GM18498 (cell line): ENCODE data around the gene MT1E.

Experiments
- ATAC-seq: cut with Tn5 transposase; IDR thresholded peaks from one replicate; pipeline ENCODE4 v1.9.1; 2021; ENCODE audit warnings: mild to moderate bottlenecking, moderate library complexity; ENCODE audit not compliant: unreplicated experiment

The MT1E gene

DNA sequence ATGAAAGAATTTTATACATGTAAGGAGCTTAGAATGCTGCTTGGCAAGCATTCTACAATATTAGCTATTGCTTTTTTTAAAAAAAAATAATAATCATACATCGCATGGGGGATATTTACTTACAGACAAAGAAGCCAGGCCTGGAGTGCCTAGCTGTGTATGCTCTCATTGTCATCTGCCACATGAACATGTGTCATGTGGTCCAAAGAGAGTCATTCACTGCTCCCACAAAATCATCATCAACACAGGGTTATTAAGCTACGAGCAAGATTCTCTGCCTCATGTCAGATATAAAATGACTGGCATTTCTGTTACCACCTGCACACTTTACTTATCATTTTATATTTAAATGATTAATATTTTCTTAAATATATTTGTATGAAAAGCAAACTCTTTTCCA, 1.9 kb upstream of the MT1E start:
- no peak for ATAC-seq

DNA sequence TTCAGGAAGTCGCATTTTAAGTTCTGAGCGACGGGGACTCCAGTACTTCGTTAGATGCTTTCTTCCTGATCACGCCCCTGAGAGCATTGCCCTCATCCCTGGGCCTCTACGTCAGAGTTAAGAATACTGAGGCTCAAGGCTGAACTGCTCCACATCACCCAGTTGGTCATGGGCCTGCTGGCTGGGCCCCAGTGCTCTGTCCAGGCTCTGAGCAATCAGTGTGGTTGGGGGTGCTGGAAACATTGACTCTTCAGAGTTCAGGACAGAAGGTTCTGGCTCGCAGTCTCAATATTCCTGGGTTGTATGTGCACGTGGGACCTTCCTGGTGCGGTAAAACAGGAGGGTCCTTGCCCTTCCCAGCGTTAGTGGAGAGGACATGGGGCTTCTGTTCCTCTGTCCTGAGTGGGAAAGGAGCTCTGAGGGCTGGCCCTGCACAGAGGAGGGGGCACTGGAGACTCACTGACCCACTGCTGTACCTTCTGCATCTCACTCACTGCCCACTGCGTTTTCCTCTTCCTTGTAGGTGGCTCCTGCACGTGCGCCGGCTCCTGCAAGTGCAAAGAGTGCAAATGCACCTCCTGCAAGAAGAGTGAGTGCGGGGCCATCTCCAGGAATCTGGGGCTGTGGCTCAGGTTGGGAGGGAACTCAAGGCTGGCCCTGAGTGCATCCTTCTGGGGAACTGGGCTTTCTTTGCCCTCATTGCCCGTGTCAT, 518 bp downstream of the MT1E start:
- ATAC-seq, result no peak

DNA sequence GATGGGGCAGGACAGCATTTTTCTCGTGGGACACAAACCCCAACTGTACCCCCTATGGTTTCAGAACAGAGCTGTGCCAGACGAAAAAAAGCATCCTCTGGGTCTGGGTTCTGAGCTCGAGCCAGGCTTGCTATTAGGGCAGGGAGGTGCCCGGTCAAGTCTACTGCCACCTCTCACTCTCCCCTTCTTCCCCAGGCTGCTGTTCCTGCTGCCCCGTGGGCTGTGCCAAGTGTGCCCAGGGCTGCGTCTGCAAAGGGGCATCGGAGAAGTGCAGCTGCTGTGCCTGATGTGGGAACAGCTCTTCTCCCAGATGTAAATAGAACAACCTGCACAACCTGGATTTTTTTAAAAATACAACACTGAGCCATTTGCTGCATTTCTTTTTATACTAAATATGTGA, 1.1 kb downstream of the MT1E start:
- ATAC-seq, result no peak

GRCh38 chr16:56628486-56629350, 3.1 kb downstream of the MT1E start:
- ATAC-seq, result no peak

GRCh38 chr16:56629531-56629930, 4.0 kb downstream of the MT1E start:
- ATAC-seq, result no peak

DNA sequence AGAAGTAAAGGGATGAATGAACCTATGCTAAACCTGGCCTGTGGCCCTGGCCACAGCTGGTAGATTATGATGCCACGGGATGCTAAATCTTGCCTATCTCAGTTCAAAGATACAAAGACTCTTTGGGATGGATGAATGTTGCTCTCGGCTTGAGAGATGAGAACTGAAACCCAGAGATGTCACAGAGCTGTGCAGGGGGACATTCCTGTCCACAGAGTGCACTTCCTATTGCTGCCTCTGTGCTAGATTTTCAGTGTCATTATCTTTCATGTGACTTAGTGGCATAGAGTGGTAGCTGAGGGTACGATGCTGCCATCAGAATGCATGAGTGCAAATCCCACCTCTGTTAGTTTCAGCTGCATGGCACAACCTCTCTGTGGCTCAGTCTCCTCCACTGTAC, 4.6 kb downstream of the MT1E start:
- ATAC-seq, result peak; percentile 79

- no peak for ATAC-seq
Measured at GRCh38 chr16:56631197-56631596, 5.6 kb downstream of the MT1E start.

DNA sequence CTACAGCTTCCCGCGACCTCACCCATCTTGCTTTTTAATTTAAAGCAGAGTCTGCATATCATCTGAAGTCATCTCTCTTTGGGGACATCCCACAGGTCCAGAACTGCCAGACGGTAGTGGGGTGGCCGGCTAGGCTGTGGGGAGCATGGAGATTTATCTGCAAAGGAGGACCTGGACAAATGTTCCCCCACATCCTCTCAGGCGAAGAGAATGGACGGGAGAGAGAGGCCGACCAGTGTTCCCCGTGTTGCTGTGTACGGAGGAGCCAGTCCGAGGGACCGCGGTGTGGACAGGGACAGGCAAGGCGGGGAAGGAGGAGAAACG, 6.2 kb downstream of the MT1E start:
- no peak for ATAC-seq

- ATAC-seq, result no peak
Measured at GRCh38 chr16:56632156-56632847, 6.7 kb downstream of the MT1E start, which contains the start of gene MT1M. Gene MT1M (plus strand): TSS chr16:56632659. CDS start chr16:56632732, 73 bp downstream.

GRCh38 chr16:56632848-56633365, 7.3 kb downstream of the MT1E start:
- ATAC-seq, result no peak

- no peak for ATAC-seq
Measured at GRCh38 chr16:56633535-56633934, 8.0 kb downstream of the MT1E start.

DNA sequence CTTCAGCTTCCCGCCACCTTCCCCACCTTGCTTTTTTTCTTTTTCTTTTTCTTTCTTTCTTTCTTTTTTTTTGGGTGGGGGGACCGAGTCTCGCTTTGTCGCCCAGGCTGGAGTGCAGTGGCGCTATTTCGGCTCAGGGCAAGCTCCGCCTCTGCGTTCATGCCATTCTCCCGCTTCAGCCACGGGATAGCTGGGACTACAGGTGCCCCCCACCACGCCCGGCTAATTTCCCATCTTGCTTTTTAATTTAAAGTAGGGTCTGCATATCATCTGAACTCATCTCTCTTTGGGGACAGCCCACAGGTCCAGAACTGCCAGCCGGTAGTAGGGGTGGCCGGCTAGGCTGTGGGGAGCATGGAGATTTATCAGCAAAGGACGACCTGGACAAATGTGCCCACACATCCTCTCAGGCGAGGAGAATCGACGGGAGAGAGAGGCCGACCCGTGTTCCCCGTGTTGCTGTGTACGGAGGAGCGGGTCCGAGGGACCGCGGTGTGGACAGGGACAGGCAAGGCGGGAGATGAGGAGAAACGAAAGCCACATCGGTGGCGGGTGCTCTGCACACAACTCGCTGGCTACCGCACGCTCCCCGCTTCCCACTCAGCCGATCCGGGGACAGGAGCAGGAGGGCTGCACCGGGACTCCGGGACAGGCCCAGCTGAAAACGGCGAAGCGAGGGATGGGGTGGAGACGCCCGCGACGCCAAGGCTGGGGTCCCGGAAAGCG, 9.3 kb downstream of the MT1E start:
- ATAC-seq, result no peak

- ATAC-seq, result no peak
Measured at GRCh38 chr16:56635441-56635967, 9.9 kb downstream of the MT1E start.

- ATAC-seq, result no peak
Measured at GRCh38 chr16:56636616-56637413, 11.2 kb downstream of the MT1E start.

GRCh38 chr16:56637814-56638750, 12.5 kb downstream of the MT1E start, which contains the start of gene MT1A:
Gene MT1A (plus strand): TSS chr16:56638666. CDS start chr16:56638739, 73 bp downstream.
- ATAC-seq, result no peak

DNA sequence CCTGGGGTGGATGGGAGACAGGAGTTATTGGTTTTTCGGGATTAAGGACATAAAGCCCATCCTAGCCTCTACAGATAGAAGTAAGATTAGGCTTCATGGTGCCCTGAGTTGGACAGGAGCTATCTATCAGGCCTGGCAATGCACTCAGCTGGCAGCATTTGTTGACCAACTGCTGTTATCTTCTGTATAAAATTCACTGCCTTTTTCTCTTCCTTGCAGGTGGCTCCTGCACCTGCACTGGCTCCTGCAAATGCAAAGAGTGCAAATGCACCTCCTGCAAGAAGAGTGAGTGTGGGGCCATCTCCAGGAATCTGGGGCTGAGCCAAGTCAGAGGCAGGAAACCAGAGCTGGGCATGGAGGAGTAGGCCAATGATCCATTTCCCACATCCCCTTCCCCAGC, 13.5 kb downstream of the MT1E start:
- ATAC-seq, result no peak

DNA sequence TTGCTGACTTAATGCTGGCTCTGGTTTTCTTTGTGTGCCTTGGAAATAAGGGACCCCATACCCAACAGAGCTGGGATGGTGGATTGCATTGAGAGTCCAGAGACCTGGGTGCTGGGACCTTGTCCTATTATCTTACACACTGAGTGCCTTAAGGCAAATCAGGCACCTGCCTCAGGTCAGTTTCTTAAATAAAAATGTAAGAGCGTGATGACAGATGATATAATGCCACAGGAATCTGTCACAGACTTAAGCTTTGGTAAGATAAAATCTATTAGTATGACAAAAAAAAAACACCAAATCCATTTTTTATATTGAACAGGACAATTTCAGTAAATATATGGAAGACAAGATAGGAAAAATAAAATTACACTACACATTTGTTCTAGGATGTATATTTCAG, 14.5 kb downstream of the MT1E start:
- no peak for ATAC-seq

DNA sequence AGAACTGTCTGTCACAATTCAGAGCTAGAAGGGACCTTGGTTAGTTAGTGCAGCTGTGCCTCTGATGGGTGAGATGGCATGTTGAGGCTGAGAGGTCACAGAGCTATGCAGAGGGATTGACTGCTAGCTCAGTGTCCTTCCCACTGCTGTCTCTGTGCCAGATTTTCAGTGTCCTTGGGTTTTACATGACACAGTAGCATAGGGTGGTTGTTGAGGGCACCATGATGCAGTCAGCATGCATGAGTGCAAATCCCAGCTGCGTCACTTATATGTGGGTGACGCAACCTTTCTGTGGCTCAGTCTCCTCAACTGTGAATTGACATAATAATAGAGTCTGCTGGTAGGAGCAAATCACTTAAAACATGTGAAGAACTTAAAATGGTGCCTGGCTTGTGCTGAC, 15.6 kb downstream of the MT1E start:
- no peak for ATAC-seq
